ENCODE measurements around the gene WDR54.

- TF ChIP-seq PBX3 (IDR thresholded peaks at IDR 0.05) (no peak), CTCF (IDR thresholded peaks at IDR 0.05) (no peak), CHD2 (IDR thresholded peaks at IDR 0.05; ENCODE audit: low read length, partially characterized antibody) (no peak), SMC3 (IDR thresholded peaks at IDR 0.05) (no peak)
Measured at GRCh38 chr2:74392449-74392743, 29.1 kb upstream of the WDR54 start.

Measured in A549 (cell line).